Cardiac muscle cell (in vitro differentiated cells and primary cell): ENCODE data around the gene CACNA2D4. TPM values are rescaled to one million over a fixed set of nuclear protein-coding genes. Genes with fewer than 3 reads are reported as not detected.

Experiments used
- DNase-seq, 2 donors: peaks; one replicate each; pipeline versions ENCODE4 v3.0.0 to v3.0.0-alpha.2; 2010 to 2017; ENCODE audit warnings: low read depth in 1 of 2, low spot score in 1 of 2
- H3K27ac ChIP-seq: fragments of 200-600 bp; sonication (generic); 2 replicates; pipeline ENCODE4 v1.5.1; 2016
- H3K27me3 ChIP-seq: fragments of 200-600 bp; sonication (generic); 2 replicates; pipeline ENCODE4 v1.6.0; 2016; ENCODE audit warnings: control low read depth
- H3K36me3 ChIP-seq: fragments of 200-600 bp; sonication (generic); 2 replicates; pipeline ENCODE4 v1.5.1; 2016; ENCODE audit warnings: control low read depth
- H3K4me1 ChIP-seq: fragments of 200-600 bp; sonication (generic); 2 replicates; pipeline ENCODE4 v1.8.1; 2017; ENCODE audit warnings: low read depth, mild to moderate bottlenecking, mixed run types
- H3K4me3 ChIP-seq: fragments of 200-600 bp; sonication (generic); 2 replicates; pipeline ENCODE4 v1.5.1; 2016; ENCODE audit warnings: mild to moderate bottlenecking
- H3K9me3 ChIP-seq: fragments of 200-600 bp; sonication (generic); 2 replicates; pipeline ENCODE4 v1.5.1; 2017; ENCODE audit warnings: low read depth, mild to moderate bottlenecking, control low read depth
- polyA plus RNA-seq: library from polyadenylated mRNA; unstranded; fragments of >200 nt; fragmentation: Nextera tagmentation; extraction: Ambion mirVana; gene quantifications from 2 replicates; pipeline ENCODE4 v1.2.1, GENCODE V29; 2016
- total RNA-seq: library from RNA; depleted of rRNA; stranded (reverse); fragments of >200 nt; gene quantifications from 2 replicates; pipeline ENCODE4 v1.2.3, GENCODE V29; 2016
- TF ChIP-seq, protein P1 (sequence below): IDR thresholded peaks from 2 replicates; pipeline ENCODE4 v1.5.1; 2012; ENCODE audit warnings: low read depth, mild to moderate bottlenecking, low read length

CACNA2D4 gene
- total and polyA plus RNA-seq, 2 experiments from 2014 or later: 0.39 to 1.3 TPM

DNA sequence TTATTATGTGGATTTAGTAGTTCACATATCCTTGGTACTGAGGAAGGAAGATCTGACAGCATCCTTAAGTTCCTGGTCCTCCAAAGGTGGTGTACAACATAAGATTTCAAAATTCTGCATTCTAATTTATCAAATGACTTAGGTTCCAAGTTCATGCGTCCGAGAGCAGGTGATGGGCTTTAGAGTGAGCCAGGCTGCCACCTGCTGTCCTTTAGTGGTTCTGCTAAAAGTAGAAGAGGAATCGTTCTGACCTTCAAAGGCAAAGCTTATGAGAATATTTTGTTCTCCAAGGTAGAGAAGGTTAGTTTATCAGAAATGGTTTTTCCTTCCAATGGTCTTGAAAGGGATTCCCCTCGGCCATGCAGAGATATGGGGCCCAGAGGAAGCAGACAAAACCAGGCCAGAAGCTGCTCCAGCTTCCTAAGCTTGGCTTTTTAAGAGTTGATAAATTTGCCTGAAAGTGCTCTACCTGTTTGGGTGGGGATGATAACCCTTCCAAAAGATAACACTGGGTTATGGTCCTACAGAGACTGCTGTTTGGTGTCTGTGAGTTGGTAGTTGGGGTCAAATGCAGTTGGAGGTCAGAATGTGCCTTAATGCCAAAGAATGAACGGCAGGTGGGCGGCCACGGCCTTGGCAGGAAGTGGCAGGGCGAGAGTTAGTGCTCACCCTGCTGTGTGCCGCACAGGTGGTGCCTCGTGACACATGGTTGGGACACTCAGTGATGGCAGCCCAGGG lies 127.2 kb downstream of the CACNA2D4 start:
- H3K36me3 ChIP-seq: no peaks in the 10 kb centered on the region
- no peaks in the 10 kb centered on the region for H3K4me1 ChIP-seq
- H3K9me3 ChIP-seq: no peaks in the 10 kb centered on the region
- DNase-seq: peak; percentile 78 to 79
- TF ChIP-seq, protein P1, sequence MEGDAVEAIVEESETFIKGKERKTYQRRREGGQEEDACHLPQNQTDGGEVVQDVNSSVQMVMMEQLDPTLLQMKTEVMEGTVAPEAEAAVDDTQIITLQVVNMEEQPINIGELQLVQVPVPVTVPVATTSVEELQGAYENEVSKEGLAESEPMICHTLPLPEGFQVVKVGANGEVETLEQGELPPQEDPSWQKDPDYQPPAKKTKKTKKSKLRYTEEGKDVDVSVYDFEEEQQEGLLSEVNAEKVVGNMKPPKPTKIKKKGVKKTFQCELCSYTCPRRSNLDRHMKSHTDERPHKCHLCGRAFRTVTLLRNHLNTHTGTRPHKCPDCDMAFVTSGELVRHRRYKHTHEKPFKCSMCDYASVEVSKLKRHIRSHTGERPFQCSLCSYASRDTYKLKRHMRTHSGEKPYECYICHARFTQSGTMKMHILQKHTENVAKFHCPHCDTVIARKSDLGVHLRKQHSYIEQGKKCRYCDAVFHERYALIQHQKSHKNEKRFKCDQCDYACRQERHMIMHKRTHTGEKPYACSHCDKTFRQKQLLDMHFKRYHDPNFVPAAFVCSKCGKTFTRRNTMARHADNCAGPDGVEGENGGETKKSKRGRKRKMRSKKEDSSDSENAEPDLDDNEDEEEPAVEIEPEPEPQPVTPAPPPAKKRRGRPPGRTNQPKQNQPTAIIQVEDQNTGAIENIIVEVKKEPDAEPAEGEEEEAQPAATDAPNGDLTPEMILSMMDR: peak; percentile 86
- no peaks in the 10 kb centered on the region for H3K27me3 ChIP-seq
- H3K4me3 ChIP-seq: no peak overlapping the region
- H3K27ac ChIP-seq: no peak overlapping the region

DNA sequence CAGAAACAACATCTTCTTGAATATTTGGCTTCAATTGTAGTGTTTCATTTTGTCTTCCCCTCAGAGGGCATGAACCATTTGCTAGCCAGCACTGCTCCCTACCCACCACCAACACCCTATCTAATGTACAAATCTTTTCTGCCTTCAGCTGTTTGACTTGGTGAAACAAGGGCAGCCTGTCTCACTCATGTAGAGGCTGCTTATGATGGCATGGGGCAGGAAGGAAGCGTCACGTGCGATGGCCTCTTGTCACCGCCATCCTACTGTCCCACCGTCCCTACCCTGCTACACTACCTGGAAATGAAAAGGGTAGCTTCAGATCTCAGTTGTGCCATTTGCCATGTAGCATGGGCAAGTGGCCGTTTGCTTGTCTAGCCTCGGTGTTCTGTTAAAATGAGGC lies 128.0 kb downstream of the CACNA2D4 start:
- H3K36me3 ChIP-seq: no peaks in the 10 kb centered on the region
- TF ChIP-seq, protein P1: no peak
- no peak for DNase-seq

DNA sequence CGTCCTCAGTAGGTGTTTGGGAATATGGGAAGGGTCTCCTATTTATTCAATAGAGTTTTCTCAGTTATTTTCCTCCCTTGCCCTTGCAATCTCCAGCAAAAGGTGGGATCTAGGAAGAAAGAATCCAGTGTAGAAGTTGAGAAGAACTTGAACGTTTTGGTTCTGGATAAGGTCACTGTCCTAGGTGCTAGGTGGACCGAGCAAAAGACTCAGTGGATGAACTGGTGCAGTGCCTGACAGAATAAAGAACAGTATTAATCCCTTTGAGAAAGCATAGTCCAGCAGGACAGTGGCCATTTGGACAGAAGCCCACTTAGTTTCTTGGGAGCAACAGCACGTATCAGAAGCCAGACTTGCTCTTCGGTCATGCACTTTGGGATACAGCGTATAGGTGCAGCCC lies 130.7 kb downstream of the CACNA2D4 start:
- H3K36me3 ChIP-seq: peaks cover 5% of the 10 kb centered on the region

More for the DNA sequence above, 128.0 kb downstream of the CACNA2D4 start:
- Histone ChIP-seq H3K27me3 (no peaks in the 10 kb centered on the region), H3K9me3 (no peaks in the 10 kb centered on the region), H3K27ac (no peak overlapping the region), H3K4me1 (no peaks in the 10 kb centered on the region), H3K4me3 (no peak overlapping the region)

DNA sequence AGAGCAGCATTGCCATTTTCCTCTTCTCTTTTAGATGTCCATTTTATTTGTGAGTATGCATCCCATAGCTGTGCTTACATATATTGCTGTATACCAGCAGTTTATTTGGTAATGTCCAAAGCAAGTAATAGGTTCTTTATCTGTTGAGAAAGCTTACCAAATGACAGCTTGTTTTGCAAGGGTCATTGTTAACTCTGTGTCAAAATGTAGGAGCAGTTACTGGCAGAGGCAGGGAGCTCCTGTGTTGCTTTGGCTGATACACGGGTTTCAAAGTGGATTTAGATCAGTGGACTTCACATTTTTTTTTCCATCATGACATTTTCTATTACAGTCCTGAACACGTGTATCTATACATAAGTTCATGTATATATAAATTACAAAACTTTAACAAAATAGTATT lies 136.2 kb downstream of the CACNA2D4 start:
- Histone ChIP-seq H3K36me3 (peaks cover 5% of the 10 kb centered on the region), H3K4me3 (no peak overlapping the region)
- TF ChIP-seq, protein P1: no peak

More for the DNA sequence above, 130.7 kb downstream of the CACNA2D4 start:
- Histone ChIP-seq H3K4me3 (no peak overlapping the region), H3K27ac (no peak overlapping the region), H3K4me1 (peaks cover under 1% of the 10 kb centered on the region), H3K9me3 (no peaks in the 10 kb centered on the region), H3K27me3 (no peaks in the 10 kb centered on the region)
- TF ChIP-seq, protein P1: no peak
- DNase-seq: no peak

DNA sequence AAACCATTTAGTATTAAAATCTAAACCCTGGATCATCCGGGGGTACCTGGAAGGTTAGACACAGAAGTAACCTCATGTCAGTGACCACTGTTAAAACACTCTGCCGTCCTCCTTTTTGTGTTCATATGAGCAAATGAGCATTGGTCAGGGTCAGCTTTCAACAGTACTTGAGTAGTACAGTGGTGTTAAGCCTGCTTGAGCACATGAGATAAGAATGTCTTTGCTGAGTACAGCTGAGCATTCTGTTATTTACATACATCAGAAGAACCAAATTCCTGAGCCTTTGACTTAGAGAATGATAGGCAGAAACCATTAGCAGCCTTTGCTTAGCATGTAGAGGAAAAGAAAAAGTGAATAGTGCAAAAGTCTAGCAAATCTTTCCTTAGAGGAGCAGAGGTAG lies 136.7 kb downstream of the CACNA2D4 start:
- TF ChIP-seq, protein P1: no peak
- peaks cover 5% of the 10 kb centered on the region for H3K36me3 ChIP-seq
- H3K9me3 ChIP-seq: no peaks in the 10 kb centered on the region
- no peaks in the 10 kb centered on the region for H3K27me3 ChIP-seq
- peak overlapping the region; percentile 39 for H3K27ac ChIP-seq
- H3K4me1 ChIP-seq: peaks cover 19% of the 10 kb centered on the region
- DNase-seq: peak; percentile 50 to 83
- no peak overlapping the region for H3K4me3 ChIP-seq

More for the DNA sequence above, 136.2 kb downstream of the CACNA2D4 start:
- Histone ChIP-seq H3K27me3 (no peaks in the 10 kb centered on the region), H3K4me1 (peaks cover 17% of the 10 kb centered on the region), H3K9me3 (no peaks in the 10 kb centered on the region), H3K27ac (peak overlapping the region; percentile 39)
- DNase-seq: no peak
